HG03565 (cell line): ENCODE results near the gene ADM.

Experiments used
- ATAC-seq: cut with Tn5 transposase; IDR thresholded peaks from one replicate; pipeline ENCODE4 v1.9.1; 2021; ENCODE audit warnings: mild to moderate bottlenecking, moderate library complexity; ENCODE audit not compliant: unreplicated experiment

ADM gene

DNA sequence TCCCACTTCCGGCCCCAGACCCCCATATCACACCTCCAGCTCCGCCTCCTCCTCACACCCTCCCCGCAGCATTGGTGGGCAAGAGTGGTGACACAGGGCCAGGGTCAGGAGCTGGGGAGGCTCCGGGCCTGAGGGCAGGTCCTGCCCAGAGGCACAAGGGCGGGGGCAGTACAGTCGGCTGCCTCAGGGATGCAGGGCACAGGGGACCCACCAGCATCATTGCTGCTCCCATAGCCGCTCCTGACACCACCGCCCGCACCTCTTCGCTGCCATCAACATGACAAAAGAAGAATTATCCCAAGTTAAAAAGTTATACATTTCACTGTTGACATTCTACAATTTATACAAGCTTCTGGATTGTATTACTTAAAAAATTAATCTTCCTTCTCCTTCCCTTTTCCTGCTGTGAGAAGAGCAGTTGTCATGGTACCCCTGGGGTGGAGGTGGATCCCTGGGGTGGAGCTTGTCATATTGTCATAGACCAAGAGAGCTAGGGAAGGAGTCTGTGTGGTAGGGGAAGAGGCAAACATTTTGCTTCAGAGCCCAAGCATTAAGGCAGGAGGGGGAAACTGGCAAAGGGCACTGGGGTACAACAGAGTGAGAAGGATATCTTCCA, 15.0 kb upstream of the ADM start:
- no peak for ATAC-seq

DNA sequence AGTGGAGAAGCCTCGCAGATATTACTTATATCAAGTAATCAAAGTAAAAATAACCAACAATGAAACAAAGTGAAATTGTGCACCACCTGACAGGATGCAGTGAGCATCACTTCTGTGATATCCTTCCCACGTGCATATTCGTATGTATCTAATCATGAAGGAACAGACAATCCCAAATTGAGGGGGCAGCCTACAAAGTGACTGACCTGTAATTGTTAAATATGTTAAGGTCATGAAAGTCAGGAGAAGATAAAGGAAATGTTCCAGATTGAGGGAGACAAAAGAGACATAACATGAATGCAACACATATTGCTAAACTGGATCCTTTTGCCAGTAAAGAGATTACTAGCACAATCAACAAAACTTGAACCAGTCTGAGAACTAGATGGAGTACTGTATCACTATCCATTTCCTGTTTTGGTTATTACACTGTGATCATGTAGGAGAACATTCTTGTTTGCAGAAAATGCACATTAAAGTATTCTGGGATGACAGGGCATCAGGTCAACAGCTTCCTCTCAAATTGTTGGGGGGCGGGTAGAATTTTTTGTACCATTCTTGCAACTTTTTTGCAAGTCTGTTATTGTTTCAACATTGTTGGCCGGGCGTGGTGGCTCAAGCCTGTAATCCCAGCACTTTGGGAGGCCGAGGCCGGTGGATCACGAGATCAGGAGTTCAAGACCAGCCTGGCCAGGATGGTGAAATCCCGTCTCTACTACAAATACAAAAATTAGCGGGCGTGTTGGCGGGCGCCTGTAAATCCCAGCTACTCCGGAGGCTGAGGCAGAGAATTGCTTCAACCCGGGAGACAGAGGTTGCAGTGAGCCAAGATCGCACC, 12.9 kb upstream of the ADM start:
- ATAC-seq: no peak

DNA sequence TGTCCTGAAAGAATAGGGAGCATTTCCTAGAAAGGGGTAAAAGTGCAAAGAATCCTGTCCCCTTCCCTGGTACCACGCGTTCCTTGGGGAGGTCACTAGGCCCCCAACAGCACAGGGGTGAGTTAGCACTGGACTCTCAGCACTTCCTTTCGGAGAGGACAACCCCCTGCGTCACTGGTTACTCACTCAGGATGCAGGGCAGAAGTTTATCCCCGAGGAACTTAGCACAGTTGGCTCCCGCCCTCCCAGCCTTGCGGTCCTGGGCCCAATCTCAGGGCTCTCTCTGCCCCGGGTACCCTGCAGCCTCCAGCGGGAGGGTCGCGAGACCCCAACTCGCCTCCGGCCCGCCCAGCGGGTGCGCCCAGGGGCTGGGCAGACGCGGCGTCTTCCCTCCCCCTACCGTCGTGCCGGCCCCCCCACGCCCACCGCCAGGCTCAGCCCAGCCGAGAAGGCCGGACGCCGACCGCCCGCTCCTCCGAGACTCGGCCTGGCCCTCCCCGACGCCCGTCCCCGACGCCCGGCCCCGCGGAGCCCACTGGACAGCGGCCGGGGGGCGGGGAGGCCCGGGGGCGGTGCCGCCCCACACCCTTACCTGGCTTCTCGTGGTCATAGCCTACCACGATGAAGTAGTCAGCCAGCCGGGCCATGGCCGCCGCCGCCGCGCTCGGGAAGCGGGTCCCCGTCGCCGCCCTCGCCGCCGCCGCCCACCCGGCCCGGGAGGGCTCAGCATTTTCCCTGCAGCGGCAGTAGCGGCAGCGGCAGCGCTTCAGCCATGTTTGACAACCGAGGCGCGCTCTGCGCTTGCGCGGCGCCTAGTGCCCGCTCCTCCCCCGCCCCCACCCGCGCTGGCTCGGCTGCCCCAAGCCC, 11.2 kb upstream of the ADM start, which contains the start of gene SBF2:
Gene SBF2 (minus strand): TSS at position 797 of the 867 bp plus-strand sequence. CDS start 150 bp downstream, at position 647.
- ATAC-seq: peak; percentile 30

GRCh38 chr11:10294290-10294953, 10.5 kb upstream of the ADM start:
- no peak for ATAC-seq

DNA sequence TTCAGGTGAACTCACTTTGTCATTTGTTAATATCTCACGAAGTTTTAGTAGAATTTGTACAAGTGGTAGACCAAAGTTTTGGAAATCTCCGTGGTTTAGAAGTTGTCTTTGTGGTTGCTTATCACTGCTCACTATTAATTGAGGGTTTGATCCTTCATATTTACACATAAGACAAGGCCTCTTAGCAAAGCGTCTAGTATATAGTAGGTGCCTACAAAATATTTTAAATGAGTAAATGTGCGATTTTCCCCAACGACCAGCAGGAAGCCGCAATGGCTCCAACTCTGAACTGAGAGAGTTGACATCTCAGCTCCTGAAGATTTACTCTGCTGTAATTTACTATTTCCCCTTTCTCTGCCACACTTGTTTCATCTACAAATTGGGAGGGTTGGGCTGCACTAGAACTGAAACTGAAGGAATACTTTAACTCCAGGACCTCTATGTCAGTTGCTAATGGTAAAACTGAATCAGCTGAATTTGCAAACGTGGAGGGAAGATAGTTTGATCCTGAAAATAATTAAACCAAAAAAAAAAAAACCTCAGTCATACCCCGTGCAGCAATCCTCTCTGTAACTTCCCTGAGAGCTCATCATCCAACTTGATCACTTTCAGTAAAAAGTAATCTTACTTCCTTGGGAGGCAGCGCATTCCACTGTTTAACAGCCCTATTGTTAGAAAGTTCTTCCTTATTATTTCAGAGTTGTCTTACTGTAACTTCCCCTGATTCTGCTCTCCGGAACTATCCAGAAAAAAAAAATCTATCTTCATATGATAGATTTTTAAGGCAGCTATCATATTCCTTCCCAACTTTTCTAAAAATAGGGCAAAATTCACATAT, 9.6 kb upstream of the ADM start:
- ATAC-seq: no peak

DNA sequence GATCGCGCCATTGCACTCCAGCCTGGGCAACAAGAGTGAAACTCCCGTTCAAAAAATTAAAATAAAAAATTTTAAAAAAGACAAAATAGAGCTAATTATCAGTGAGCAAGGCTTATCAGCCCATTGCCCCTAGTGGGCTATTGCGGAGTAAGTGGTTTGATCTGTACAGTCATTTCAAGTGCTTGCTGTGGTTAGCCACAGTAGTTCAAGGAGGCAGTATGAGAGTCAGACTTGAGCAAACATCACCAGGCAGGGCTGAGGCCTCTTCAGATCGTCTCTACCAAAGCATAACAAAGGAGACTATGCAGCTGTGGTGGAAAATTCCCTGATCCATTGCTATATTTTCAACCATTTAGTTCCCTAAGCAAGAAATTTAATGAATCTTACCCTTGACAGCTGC, 6.5 kb upstream of the ADM start:
- peak; percentile 95 for ATAC-seq

GRCh38 chr11:10301656-10302358, 3.1 kb upstream of the ADM start:
- no peak for ATAC-seq

DNA sequence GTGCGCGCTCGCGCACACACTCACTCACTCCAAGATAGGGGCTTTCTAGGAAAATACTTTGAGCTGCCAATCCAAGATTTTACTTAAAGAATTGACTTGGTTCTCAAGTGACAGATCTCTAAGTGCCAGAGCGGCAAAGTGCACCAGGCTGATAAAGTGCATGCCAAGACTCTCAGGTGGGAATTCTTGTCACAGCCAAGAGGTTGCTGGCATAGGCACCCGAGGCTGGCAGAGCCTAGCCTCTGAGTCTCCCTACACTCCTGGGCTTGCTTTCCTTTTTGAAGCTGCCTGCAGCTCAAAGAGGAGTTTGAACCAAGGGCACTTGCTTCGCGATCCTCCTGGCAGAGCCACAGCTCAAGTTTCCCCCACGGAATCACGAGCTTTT, 2.5 kb upstream of the ADM start:
- no peak for ATAC-seq

GRCh38 chr11:10302744-10303557, 1.9 kb upstream of the ADM start:
- ATAC-seq: no peak

DNA sequence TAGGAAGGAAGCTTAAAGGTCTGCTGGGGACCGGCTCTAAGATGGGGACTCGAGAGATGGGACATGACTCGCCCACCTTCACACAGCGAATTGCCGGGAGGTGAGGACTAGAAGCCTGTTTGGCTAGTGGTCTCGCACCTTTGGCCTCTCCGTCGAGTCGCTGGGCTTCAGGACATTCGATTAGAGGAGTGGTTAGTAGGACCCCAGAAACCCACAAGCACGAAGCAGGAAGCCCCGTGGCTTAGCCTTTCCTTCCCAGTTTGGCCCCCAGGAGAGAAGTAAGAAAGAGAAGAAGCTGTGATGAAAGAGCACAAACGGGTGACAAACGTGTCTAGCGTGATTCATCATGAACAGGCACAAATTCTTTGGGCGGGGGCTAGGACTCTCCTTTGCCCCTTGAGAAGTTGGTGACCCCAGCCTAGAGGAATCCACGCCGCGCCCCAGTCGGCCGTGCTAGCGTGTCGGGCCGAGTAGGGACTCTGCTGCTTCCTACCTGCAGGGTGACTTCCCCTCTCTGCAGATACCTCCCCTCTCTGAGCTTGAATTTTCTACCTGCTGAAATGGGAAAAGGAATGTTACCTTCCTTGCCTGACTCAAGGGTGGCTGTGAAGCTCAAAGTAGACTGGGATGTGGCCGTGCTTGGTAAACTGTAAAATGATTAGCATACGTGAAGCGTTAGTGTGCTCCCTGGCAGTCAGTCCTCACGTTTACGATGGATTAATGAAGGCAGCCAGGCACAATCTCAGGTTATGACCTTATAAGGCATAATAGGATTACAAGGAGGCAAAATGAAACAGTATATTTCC, 1.1 kb upstream of the ADM start:
- no peak for ATAC-seq

GRCh38 chr11:10305262-10305963, 540 bp downstream of the ADM start:
- no peak for ATAC-seq

GRCh38 chr11:10305964-10306918, 1.4 kb downstream of the ADM start:
- ATAC-seq: no peak

GRCh38 chr11:10307022-10307399, 2.1 kb downstream of the ADM start:
- ATAC-seq: no peak

GRCh38 chr11:10307400-10308200, 2.7 kb downstream of the ADM start:
- peak; percentile 43 for ATAC-seq
